DOHH2 (cell line): ENCODE data around the gene VWA5A.

ENCODE experiments used
- CTCF ChIP-seq: fragments of 200-600 bp; sonication (generic); IDR thresholded peaks from one replicate; pipeline ENCODE4 v1.5.1; 2014; ENCODE audit warnings: antibody characterized with exemption, mild to moderate bottlenecking, low read depth, low read length; ENCODE audit not compliant: poor library complexity, severe bottlenecking
- EZH2phosphoT487 ChIP-seq: fragments of 200-600 bp; sonication (generic); IDR thresholded peaks from 2 replicates; pipeline ENCODE4 v1.6.1; 2017; ENCODE audit warnings: borderline replicate concordance, mild to moderate bottlenecking, antibody characterized with exemption, low read length, moderate library complexity, mixed read lengths

GRCh38 chr11:124069429-124070401 is 45.5 kb upstream of the VWA5A start:
- TF ChIP-seq CTCF: peak; percentile 65
- no peak for TF ChIP-seq EZH2phosphoT487
